Activated T-cell treated with anti-CD3 and anti-CD28 coated beads for 4 hours (primary cell): ENCODE data around the gene SRPRA.
A peak's percentile ranks its signal among the peaks of the same experiment; 100 is the strongest.
"Not testable (repeated sequence)": the region's sequence is repeated elsewhere in the genome, so short reads cannot be mapped to it uniquely, and the experiment has no call there.

ENCODE experiments used
- DNase-seq: peaks from one replicate; pipeline ENCODE4 v3.0.0-alpha.2; 2020

Gene SRPRA

GRCh38 chr11:126268708-126269579 is at the start of gene SRPRA, which contains the start of gene FOXRED1:
SRPRA (minus strand) TSS chr11:126268895; CDS start chr11:126268804, 91 bp downstream.
FOXRED1 (plus strand) TSS chr11:126269154; CDS start chr11:126269207, 53 bp downstream.
- peak; percentile 99 for DNase-seq

GRCh38 chr11:126317756-126318573 is 49.3 kb upstream of the SRPRA start:
- DNase-seq = no peak

- DNase-seq = no peak
These were observed 48.7 kb upstream of the SRPRA start for GRCh38 chr11:126317432-126317755.

GRCh38 chr11:126313826-126314225 is 45.1 kb upstream of the SRPRA start:
- no peak for DNase-seq

GRCh38 chr11:126312961-126313360 is 44.3 kb upstream of the SRPRA start:
- no peak for DNase-seq

GRCh38 chr11:126311401-126312291 is 43.0 kb upstream of the SRPRA start:
- no peak for DNase-seq

- DNase-seq = no peak
These were observed 42.3 kb upstream of the SRPRA start for GRCh38 chr11:126310992-126311310.

- DNase-seq = peak; percentile 39
These were observed 41.7 kb upstream of the SRPRA start for GRCh38 chr11:126310200-126310991.

- not testable (repeated sequence) for DNase-seq
These were observed 40.1 kb upstream of the SRPRA start for GRCh38 chr11:126308771-126309170.

GRCh38 chr11:126308271-126308671 is 39.6 kb upstream of the SRPRA start:
- no peak for DNase-seq

GRCh38 chr11:126307706-126308105 is 39.0 kb upstream of the SRPRA start:
- DNase-seq = no peak

GRCh38 chr11:126305699-126306098 is 37.0 kb upstream of the SRPRA start:
- no peak for DNase-seq

GRCh38 chr11:126304457-126305075 is 35.9 kb upstream of the SRPRA start:
- no peak for DNase-seq

GRCh38 chr11:126303623-126304456 is 35.1 kb upstream of the SRPRA start, which contains the start of gene DCPS:
DCPS (plus strand) TSS chr11:126304060; CDS start chr11:126304081, 21 bp downstream.
- DNase-seq = peak; percentile 77

GRCh38 chr11:126297004-126297403 is 28.3 kb upstream of the SRPRA start:
- no peak for DNase-seq

GRCh38 chr11:126293726-126294125 is 25.0 kb upstream of the SRPRA start:
- no peak for DNase-seq

- DNase-seq = no peak
These were observed 22.2 kb upstream of the SRPRA start for GRCh38 chr11:126290887-126291286.

GRCh38 chr11:126288237-126288636 is 19.5 kb upstream of the SRPRA start:
- DNase-seq = no peak

GRCh38 chr11:126284829-126285228 is 16.1 kb upstream of the SRPRA start:
- DNase-seq = peak; percentile 84
